SU-DHL-6 (cell line): ENCODE results near the gene ALKBH5.

Experiments
- H2AFZ ChIP-seq: fragments of 200-600 bp; sonication (generic); 2 replicates; pipeline ENCODE4 v1.6.1; 2014; ENCODE audit warnings: low read depth, mild to moderate bottlenecking, moderate library complexity, mixed read lengths, antibody characterized with exemption, low read length; ENCODE audit not compliant: severe bottlenecking
- H3F3A ChIP-seq: fragments of 200-600 bp; shearing (Covaris generic); 2 replicates; pipeline ENCODE4 v1.6.0; 2016; ENCODE audit warnings: antibody characterized with exemption, mild to moderate bottlenecking; ENCODE audit not compliant: insufficient read depth
- H3K27ac ChIP-seq: fragments of 200-600 bp; sonication (generic); 2 replicates; pipeline ENCODE4 v1.5.1; 2016; ENCODE audit warnings: low read depth, mild to moderate bottlenecking, low read length, moderate library complexity, mixed read lengths
- H3K27me3 ChIP-seq: fragments of 200-600 bp; sonication (generic), shearing (Covaris generic); 2 replicates; pipeline ENCODE4 v1.6.0; 2014; ENCODE audit warnings: mild to moderate bottlenecking, low read length
- H3K36me3 ChIP-seq: fragments of 200-600 bp; sonication (generic); 2 replicates; pipeline ENCODE4 v1.6.1; 2014; ENCODE audit warnings: mild to moderate bottlenecking, low read length, mixed read lengths
- H3K4me2 ChIP-seq: fragments of 300-600, 200-600 bp; shearing (Covaris generic), sonication (generic); 2 replicates; pipeline ENCODE4 v1.6.0; 2014; ENCODE audit warnings: low read length, low read depth, mild to moderate bottlenecking; ENCODE audit not compliant: poor library complexity, severe bottlenecking
- H3K4me3 ChIP-seq: fragments of 200-600 bp; sonication (generic); 2 replicates; pipeline ENCODE4 v1.5.1; 2014; ENCODE audit warnings: antibody characterized with exemption, low read length, mild to moderate bottlenecking, mixed read lengths; ENCODE audit not compliant: insufficient read depth, poor library complexity, severe bottlenecking
- H3K79me2 ChIP-seq: fragments of 200-600 bp; sonication (generic); 2 replicates; pipeline ENCODE4 v1.6.1; 2014; ENCODE audit warnings: mild to moderate bottlenecking, low read length, moderate library complexity; ENCODE audit not compliant: insufficient read depth
- H3K9ac ChIP-seq: fragments of 200-600 bp; sonication (generic); 2 replicates; pipeline ENCODE4 v1.7.0; 2014; ENCODE audit warnings: mild to moderate bottlenecking, low read length
- H3K9me2 ChIP-seq: fragments of 200-600 bp; sonication (generic); replicated peaks from 2 replicates; pipeline ENCODE4 v1.6.1; 2014; ENCODE audit warnings: low read length; ENCODE audit not compliant: insufficient read depth
- H3K9me3 ChIP-seq: fragments of 200-600 bp; sonication (generic); 2 replicates; pipeline ENCODE4 v1.6.1; 2014; ENCODE audit warnings: low read length, mixed read lengths; ENCODE audit not compliant: insufficient read depth
- H4K20me1 ChIP-seq: fragments of 200-600 bp; sonication (generic); 2 replicates; pipeline ENCODE4 v1.6.1; 2014; ENCODE audit warnings: low read depth, mild to moderate bottlenecking, antibody characterized with exemption, low read length, moderate library complexity, mixed read lengths
- CTCF ChIP-seq: fragments of 200-600 bp; sonication (generic); IDR thresholded peaks from one replicate; pipeline ENCODE4 v1.5.1; 2017; ENCODE audit warnings: antibody characterized with exemption, mild to moderate bottlenecking, low read length, moderate library complexity; ENCODE audit not compliant: insufficient read depth, poor library complexity, severe bottlenecking
- EZH2phosphoT487 ChIP-seq: fragments of 200-600 bp; sonication (generic), shearing (Covaris generic); conservative IDR thresholded peaks from 2 replicates; pipeline ENCODE4 v1.6.1; 2018; ENCODE audit warnings: mild to moderate bottlenecking, antibody characterized with exemption, low read length, moderate library complexity, mixed read lengths

ALKBH5 gene

GRCh38 chr17:18201108-18201507 is 17.5 kb downstream of the ALKBH5 start:
- TF ChIP-seq CTCF = no peak
- no peak for TF ChIP-seq EZH2phosphoT487
- H4K20me1 ChIP-seq = no peaks in the 10 kb centered on the region
- peaks cover 4% of the 10 kb centered on the region; the same call in 1 of the 2 replicates for H3K36me3 ChIP-seq

GRCh38 chr17:18203308-18203707 is 19.7 kb downstream of the ALKBH5 start:
- Histone ChIP-seq H2AFZ (no peak overlapping the region), H3K27me3 (no peaks in the 10 kb centered on the region), H3K27ac (no peak overlapping the region), H3K79me2 (peaks cover 51% of the 10 kb centered on the region), H3K9ac (no peak overlapping the region), H3K36me3 (no peaks in the 10 kb centered on the region), H4K20me1 (no peaks in the 10 kb centered on the region), H3F3A (no peaks in the 10 kb centered on the region), H3K9me3 (no peaks in the 10 kb centered on the region), H3K9me2 (no peaks in the 10 kb centered on the region), H3K4me3 (no peak overlapping the region), H3K4me2 (no peak overlapping the region)
- no peak for TF ChIP-seq EZH2phosphoT487
- no peak for TF ChIP-seq CTCF

More at GRCh38 chr17:18201108-18201507, 17.5 kb downstream of the ALKBH5 start:
- Histone ChIP-seq H3K27me3 (no peaks in the 10 kb centered on the region), H3K79me2 (peaks cover 73% of the 10 kb centered on the region), H3K4me2 (no peak overlapping the region), H3K4me3 (no peak overlapping the region), H3K9me3 (no peaks in the 10 kb centered on the region), H3F3A (no peaks in the 10 kb centered on the region), H3K9me2 (no peaks in the 10 kb centered on the region), H2AFZ (no peak overlapping the region), H3K9ac (no peak overlapping the region), H3K27ac (no peak overlapping the region)

- no peaks in the 10 kb centered on the region for H4K20me1 ChIP-seq
- no peak overlapping the region for H2AFZ ChIP-seq
- no peak overlapping the region for H3K4me3 ChIP-seq
- H3K9me2 ChIP-seq = no peaks in the 10 kb centered on the region
- H3K27me3 ChIP-seq = no peaks in the 10 kb centered on the region
- no peak overlapping the region for H3K4me2 ChIP-seq
- H3F3A ChIP-seq = no peaks in the 10 kb centered on the region
- H3K36me3 ChIP-seq = peaks cover 3% of the 10 kb centered on the region; the same call in 1 of the 2 replicates
- TF ChIP-seq CTCF = no peak
- TF ChIP-seq EZH2phosphoT487 = no peak
- no peak overlapping the region for H3K9ac ChIP-seq
- H3K79me2 ChIP-seq = peaks cover 29% of the 10 kb centered on the region
- no peak overlapping the region for H3K27ac ChIP-seq
- no peaks in the 10 kb centered on the region for H3K9me3 ChIP-seq
Measured at GRCh38 chr17:18205861-18206260, 22.2 kb downstream of the ALKBH5 start.
